ENCODE measurements around the gene MCUB.

DNA sequence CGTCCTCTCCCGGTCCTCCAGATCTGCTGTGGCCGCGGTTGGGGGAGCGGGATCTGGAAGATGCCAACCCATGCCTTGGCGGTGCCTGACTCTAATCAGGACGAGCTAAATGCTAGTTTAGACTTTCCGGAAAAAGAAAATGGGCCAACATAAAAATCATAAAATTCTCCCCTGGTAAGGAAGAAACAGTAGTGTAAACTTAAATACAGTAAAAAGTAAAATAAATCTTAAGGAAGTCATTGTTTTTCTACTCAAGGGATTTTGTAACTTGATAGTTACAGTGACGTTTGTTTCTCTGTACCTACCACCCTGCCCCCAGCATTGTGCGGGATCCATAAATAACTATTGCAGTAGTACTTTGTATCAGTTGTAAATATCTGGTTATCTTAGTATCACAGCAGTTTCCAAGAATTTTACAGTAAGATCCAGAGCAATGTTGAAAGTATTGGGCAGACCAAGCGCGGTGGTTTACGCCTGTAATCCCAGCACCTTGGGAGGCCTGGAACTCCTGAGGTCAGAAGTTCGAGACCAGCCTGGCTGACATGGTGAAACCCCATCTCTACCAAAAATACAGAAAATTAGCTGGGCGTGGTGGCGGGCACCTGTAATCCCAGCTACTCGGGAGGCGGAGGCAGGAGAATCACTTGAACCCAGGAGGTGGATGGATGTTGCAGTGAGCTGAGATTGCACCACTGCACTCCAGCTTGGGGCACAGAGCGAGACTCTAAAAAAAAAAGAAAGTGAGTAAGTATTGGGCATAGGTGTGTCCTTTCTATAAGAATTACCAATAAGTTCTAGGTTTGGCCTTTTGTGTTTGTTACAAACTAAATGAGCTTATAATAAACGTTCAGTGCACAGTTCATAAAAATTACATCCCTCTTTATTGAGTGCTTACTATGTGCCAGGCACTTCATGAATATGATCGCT is 170.8 kb downstream of the MCUB start:
- TF ChIP-seq POLR2A (IDR thresholded peaks at IDR 0.05; ENCODE audit: low read depth, low read length) = no peak
- no peak for TF ChIP-seq TAF1 (IDR thresholded peaks at IDR 0.05; ENCODE audit: low read depth, low read length)
- TF ChIP-seq POLR2AphosphoS5 (IDR thresholded peaks at IDR 0.05; ENCODE audit: low read depth, low read length) = no peak
